ENCODE measurements around the gene SYT15.

Gene SYT15

GRCh38 chr10:46538155-46538554, 40.8 kb upstream of the SYT15 start:
- TF ChIP-seq CTCF (IDR thresholded peaks at IDR 0.05; ENCODE audit: low read length, missing control alignments): no peak
- no peak for DNase-seq (ENCODE audit: low read depth)
- no peak overlapping the region for H3K4me3 ChIP-seq (replicated peaks; ENCODE audit: low read depth, low read length)

- no peak for TF ChIP-seq CTCF (IDR thresholded peaks at IDR 0.05; ENCODE audit: low read length, missing control alignments)
- no peak overlapping the region for H3K4me3 ChIP-seq (replicated peaks; ENCODE audit: low read depth, low read length)
- DNase-seq (ENCODE audit: low read depth): no peak
Measured at GRCh38 chr10:46538717-46539426, 40.1 kb upstream of the SYT15 start.

GRCh38 chr10:46539596-46540411, 39.1 kb upstream of the SYT15 start:
- TF ChIP-seq CTCF (IDR thresholded peaks at IDR 0.05; ENCODE audit: low read length, missing control alignments): no peak
- no peak overlapping the region for H3K4me3 ChIP-seq (replicated peaks; ENCODE audit: low read depth, low read length)
- DNase-seq (ENCODE audit: low read depth): peak; percentile 57

GRCh38 chr10:46540412-46541016, 38.4 kb upstream of the SYT15 start:
- no peak overlapping the region for H3K4me3 ChIP-seq (replicated peaks; ENCODE audit: low read depth, low read length)
- no peak for TF ChIP-seq CTCF (IDR thresholded peaks at IDR 0.05; ENCODE audit: low read length, missing control alignments)
- no peak for DNase-seq (ENCODE audit: low read depth)

GRCh38 chr10:46541017-46541661, 37.8 kb upstream of the SYT15 start:
- peak; percentile 11 for TF ChIP-seq CTCF (IDR thresholded peaks at IDR 0.05; ENCODE audit: low read length, missing control alignments)
- no peak for DNase-seq (ENCODE audit: low read depth)
- peak overlapping the region; percentile 34 for H3K4me3 ChIP-seq (replicated peaks; ENCODE audit: low read depth, low read length)

- H3K4me3 ChIP-seq (replicated peaks; ENCODE audit: low read depth, low read length): no peak overlapping the region
- TF ChIP-seq CTCF (IDR thresholded peaks at IDR 0.05; ENCODE audit: low read length, missing control alignments): no peak
- DNase-seq (ENCODE audit: low read depth): no peak
Measured at GRCh38 chr10:46541735-46542566, 37.0 kb upstream of the SYT15 start.
